A172 (cell line): ENCODE results near the gene LTBP2. TPM values are rescaled to one million over a fixed set of nuclear protein-coding genes. Genes with fewer than 3 reads are reported as not detected.
"Not testable (repeated sequence)": the region's sequence is repeated elsewhere in the genome, so short reads cannot be mapped to it uniquely, and the experiment has no call there.

Experiments used
- DNase-seq: peaks from one replicate; pipeline ENCODE4 v3.0.0-alpha.2; 2015; ENCODE audit warnings: low spot score
- total RNA-seq: library from RNA; depleted of rRNA; stranded (reverse); fragments of >200 nt; shearing (Covaris generic); gene quantifications from 2 replicates; pipeline ENCODE4 v1.2.3, GENCODE V29; 2014

LTBP2 gene
- total RNA-seq, 1 experiment from 2014 or later, result 5.8 TPM

- DNase-seq, result no peak
Measured at GRCh38 chr14:74482571-74482970, 129.5 kb downstream of the LTBP2 start.

DNA sequence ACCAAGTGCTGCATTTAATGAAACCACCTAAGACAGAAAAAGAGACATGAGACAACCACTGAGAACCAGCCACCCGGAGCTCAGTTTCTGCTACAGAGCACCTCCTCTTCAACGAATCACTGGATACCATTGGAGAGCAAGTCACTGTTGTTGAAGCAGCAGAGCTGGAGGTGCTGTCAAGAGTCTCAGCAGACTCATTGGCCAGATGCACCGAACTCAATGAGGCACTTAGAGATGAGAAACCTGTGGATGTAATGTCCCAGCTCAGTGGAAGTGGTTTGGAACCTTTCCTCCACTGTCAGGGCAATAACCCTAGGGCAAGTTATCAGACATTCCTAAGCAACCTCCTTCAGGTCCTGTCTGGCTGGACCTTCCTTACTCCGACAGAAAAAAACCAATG lies 132.0 kb downstream of the LTBP2 start:
- no peak for DNase-seq

DNA sequence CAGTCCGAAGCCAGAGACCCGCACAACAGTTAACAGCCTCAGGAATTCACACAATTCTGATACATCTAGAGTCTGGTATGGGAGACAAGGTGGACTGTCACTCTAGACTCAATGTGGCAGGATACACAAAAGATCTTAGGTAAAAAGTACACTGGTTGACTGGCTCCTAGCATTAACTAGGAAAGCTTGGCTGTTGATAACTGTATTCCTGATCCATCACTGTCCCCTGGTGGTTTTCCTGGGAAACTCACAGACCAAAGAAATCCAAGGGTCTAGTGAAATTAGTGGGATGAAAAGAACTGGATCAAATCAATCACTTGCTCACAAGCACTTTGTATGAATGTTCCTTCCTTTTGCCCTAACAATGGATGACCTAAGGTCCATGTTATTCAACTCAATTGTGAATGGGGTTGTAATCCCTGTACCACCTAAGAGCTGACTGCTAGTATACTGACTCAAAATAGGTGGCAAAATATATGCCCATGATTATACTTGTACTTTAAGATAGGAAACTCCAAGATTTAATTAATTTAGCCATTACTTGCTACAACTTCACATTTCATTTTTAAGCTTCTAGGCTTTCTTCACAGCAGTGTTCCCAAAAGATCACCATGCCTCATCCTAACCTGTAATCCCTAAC lies 132.9 kb downstream of the LTBP2 start:
- DNase-seq, result no peak

GRCh38 chr14:74476607-74477006 lies 135.4 kb downstream of the LTBP2 start:
- no peak for DNase-seq

DNA sequence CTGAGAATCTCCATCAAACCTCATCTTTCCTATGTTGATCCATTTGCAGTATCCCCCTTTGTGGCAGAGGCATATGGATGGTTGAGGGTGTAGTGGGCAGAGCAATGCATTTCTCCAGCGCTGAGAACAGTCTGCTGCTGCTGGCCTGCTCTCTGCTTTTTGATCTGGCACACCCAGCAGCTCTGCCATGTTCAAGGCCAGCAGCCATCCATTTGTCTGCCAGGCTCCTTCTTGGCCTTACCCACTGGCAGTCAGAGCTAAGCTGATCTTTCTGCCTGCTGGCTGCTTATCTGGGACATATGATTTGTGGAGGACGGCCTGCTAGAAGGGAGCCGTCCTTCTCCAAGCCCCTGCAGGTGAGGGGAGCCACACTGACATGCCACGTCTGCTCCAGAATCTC lies 135.9 kb downstream of the LTBP2 start:
- DNase-seq, result no peak

DNA sequence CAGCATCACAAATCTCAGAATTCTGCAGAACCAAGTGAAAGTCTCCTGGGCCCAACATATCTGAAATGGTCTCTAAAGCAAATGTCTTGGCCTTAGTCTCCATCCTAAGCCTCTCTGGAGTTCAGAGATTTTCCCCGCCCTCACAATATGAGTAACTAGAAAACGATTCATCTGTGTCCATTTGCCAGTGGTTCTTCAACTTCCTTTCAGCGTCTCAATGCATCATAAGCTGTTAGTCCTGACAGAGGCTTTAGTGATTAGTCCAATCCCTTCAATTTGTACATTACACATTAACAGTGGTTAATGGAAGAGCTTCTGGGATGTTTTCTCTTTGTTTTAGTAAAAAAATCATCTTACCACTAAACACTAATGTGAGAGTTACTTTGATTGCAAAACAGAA lies 136.4 kb downstream of the LTBP2 start:
- no peak for DNase-seq

DNA sequence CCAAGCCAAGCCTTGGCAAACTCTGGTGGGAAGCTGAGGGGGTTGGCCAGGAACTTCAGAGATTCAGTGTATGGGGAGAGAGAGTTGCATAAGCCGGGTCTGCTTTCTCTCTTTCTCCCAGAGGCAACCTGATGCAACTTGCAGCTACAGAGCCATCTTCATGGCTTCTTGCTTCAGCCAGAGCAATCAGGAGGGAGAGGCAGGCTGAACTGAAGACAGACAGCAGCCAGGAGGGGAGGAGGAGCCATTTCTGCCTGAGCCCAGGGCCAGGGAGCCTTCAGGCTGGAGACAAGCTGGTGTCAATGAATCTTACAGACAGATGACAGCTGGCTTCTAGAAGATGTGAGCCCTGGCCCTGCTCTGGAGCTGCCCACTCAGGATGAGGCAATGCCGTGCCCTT lies 137.7 kb downstream of the LTBP2 start:
- no peak for DNase-seq

DNA sequence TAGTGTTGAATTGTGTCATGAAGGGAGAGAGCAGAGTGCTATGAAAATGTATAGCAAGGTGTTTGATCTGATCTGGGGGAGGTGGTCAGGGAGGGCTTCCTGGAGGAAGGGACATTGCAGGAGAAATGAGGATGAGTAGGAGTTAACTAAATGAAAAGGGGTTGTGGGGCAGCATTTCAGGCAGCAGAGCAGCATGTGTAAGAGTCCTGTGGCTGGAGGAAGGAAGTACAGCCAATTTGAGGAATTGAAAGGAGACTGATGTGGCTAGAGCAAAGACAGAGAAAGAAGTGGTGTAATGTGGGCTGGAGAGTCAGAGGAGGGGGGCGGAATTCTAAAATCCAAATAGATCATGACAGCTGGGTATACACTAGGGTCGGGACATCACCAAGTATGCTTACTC lies 139.4 kb downstream of the LTBP2 start:
- no peak for DNase-seq

- DNase-seq, result no peak
Measured at GRCh38 chr14:74469548-74470518, 142.2 kb downstream of the LTBP2 start.

DNA sequence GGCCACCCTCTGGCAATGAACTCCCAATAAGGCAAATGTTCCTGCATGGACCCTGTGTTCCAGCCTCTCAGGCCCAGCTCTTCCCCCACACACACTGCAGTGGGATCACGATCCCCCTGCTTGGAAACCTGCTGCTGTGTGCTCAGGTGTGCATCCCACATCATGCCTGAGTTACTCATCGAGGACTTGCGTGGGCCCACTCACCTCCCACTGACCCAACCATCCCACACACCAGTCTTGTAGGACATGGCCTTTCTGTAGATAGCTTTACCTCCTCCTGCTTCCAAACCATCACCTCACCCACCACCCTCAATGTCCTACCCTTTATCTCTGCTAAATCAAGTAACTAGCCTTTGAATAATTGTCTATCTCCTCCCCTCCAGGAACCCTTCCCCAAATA lies 143.5 kb downstream of the LTBP2 start:
- DNase-seq, result no peak

GRCh38 chr14:74465335-74465734 lies 146.7 kb downstream of the LTBP2 start:
- no peak for DNase-seq

GRCh38 chr14:74464785-74465184 lies 147.3 kb downstream of the LTBP2 start:
- no peak for DNase-seq

GRCh38 chr14:74463697-74464096 lies 148.3 kb downstream of the LTBP2 start:
- no peak for DNase-seq

DNA sequence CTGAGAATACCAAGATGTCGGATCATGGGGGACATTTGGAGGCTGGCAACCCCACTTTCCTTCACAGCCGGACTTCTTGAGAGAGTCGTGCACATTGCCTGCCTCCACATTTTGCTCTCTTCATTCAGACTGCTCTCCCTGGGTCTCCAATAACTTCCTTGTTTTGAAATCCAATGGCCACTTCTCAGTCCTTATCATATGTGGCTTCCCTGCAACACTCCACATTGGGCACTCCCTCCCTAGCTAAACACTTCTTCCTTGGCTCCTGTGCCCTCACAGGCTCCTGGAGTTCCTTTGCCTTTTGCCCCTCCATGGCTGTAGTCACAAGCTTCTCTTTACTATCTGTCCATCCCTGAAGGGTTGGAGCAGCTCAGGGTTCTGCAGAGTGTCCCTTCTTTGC lies 149.0 kb downstream of the LTBP2 start:
- no peak for DNase-seq

DNA sequence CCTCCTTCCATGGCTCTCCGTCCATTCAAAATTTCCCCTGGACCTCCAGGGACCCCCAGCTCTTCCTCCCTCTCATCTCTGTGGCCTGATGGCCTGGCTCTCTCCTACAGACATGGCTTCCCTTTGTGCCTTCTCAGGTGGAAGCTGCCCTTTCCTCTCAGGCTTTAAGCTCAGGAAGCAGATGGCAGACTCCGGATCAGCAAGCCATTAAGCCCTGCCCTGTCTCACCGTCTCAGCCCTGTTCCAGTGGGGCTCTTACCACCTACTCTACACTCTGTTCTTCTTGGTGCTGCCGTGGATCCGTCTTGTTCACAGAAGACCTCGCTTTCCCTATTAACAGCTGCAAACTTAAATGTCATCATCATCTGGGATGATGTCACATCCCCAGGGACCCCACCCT lies 152.1 kb downstream of the LTBP2 start:
- no peak for DNase-seq

DNA sequence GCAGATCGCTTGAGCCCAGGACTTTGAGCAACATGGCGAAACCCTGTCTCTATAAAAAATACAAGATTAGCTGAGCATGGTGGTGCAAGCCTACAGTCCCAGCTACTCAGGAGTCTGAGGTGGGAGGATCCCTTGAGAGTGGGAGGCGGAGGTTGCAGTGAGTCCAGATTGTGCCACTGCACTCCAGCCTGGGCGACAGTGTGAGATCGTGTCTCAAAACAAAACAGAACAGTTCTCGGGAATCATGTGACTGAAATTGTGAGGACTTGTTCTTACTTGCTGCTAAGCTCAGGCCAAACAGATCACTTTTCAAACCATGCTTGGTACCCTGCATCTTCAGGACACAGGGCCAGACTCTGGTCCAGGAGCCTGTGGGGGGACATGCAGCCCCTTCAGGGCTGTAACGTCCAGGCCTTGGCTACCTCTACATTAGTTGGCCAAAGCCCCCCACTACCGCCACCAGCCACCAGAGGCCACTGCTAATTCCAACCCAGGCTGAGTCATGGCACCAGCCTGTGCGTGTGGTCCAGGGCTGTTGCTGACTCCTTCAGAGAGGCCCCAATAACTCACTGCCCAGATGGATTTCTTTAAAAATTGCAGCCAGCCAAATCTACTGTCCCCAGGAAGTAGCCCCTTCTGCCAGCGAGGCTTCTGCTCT lies 152.6 kb downstream of the LTBP2 start:
- peak; percentile 48 for DNase-seq

- DNase-seq, result no peak
Measured at GRCh38 chr14:74457565-74457895, 154.5 kb downstream of the LTBP2 start.

GRCh38 chr14:74456684-74457564 lies 155.1 kb downstream of the LTBP2 start:
- no peak for DNase-seq

GRCh38 chr14:74454397-74454796 lies 157.6 kb downstream of the LTBP2 start:
- not testable (repeated sequence) for DNase-seq
